Mesendoderm (in vitro differentiated cells): ENCODE data around the gene ALPK1.
A peak's percentile ranks its signal among the peaks of the same experiment; 100 is the strongest.

Source experiments
- DNase-seq: peaks from one replicate; pipeline ENCODE4 v3.0.0; 2013
- H2AK5ac ChIP-seq: 2 replicates; pipeline ENCODE4 v1.6.1; 2013; ENCODE audit warnings: low read length, inconsistent platforms
- H2BK120ac ChIP-seq: 2 replicates; pipeline ENCODE4 v1.6.1; 2013; ENCODE audit warnings: low read depth, mild to moderate bottlenecking, low read length, moderate library complexity, mixed read lengths
- H2BK15ac ChIP-seq: replicated peaks from 2 replicates; pipeline ENCODE4 v1.6.1; 2013; ENCODE audit warnings: low read depth, mild to moderate bottlenecking, moderate library complexity
- H2BK5ac ChIP-seq: 2 replicates; pipeline ENCODE4 v1.6.1; 2013; ENCODE audit warnings: low read length, inconsistent platforms
- H3K18ac ChIP-seq: 2 replicates; pipeline ENCODE4 v1.6.1; 2013; ENCODE audit warnings: mild to moderate bottlenecking, low read length, mixed read lengths
- H3K23ac ChIP-seq: one replicate; pipeline ENCODE4 v1.6.1; 2013; ENCODE audit warnings: low read length
- H3K27ac ChIP-seq: 2 replicates; pipeline ENCODE4 v1.5.1; 2013; ENCODE audit warnings: low read depth, mild to moderate bottlenecking, inconsistent platforms, low read length, moderate library complexity
- H3K27me3 ChIP-seq: 2 replicates; pipeline ENCODE4 v1.6.1; 2013; ENCODE audit warnings: low read length, control low read depth, mild to moderate bottlenecking, inconsistent platforms; ENCODE audit not compliant: insufficient read depth, poor library complexity
- H3K36me3 ChIP-seq: 2 replicates; pipeline ENCODE4 v1.6.1; 2013; ENCODE audit warnings: low read length, inconsistent platforms; ENCODE audit not compliant: control insufficient read depth, insufficient read depth
- H3K4ac ChIP-seq: one replicate; pipeline ENCODE4 v1.6.1; 2013; ENCODE audit warnings: low read depth, mild to moderate bottlenecking, low read length, moderate library complexity
- H3K4me1 ChIP-seq: 2 replicates; pipeline ENCODE4 v1.6.1; 2013; ENCODE audit warnings: low read depth, low read length, inconsistent platforms; ENCODE audit not compliant: control insufficient read depth
- H3K4me2 ChIP-seq: 2 replicates; pipeline ENCODE4 v1.6.1; 2013; ENCODE audit warnings: low read length
- H3K4me3 ChIP-seq: 2 replicates; pipeline ENCODE4 v1.5.1; 2013; ENCODE audit warnings: mild to moderate bottlenecking, low read length
- H3K56ac ChIP-seq: one replicate; pipeline ENCODE4 v1.6.1; 2013; ENCODE audit warnings: low read length
- H3K79me1 ChIP-seq: 2 replicates; pipeline ENCODE4 v1.6.1; 2013; ENCODE audit warnings: low read length, inconsistent platforms
- H3K79me2 ChIP-seq: 2 replicates; pipeline ENCODE4 v1.6.1; 2013; ENCODE audit warnings: mild to moderate bottlenecking, low read length; ENCODE audit not compliant: control insufficient read depth, insufficient read depth
- H3K9ac ChIP-seq: 2 replicates; pipeline ENCODE4 v1.6.1; 2013; ENCODE audit warnings: low read length, inconsistent platforms
- H4K5ac ChIP-seq: one replicate; pipeline ENCODE4 v1.6.1; 2013; ENCODE audit warnings: low read length
- H4K8ac ChIP-seq: one replicate; pipeline ENCODE4 v1.6.1; 2013; ENCODE audit warnings: low read depth, mild to moderate bottlenecking, control low read depth, low read length, moderate library complexity
- WGBS: extraction: QIAGEN DNeasy Blood & Tissue Kit; methylation state at CpG from one replicate; pipeline ENCODE4 v1.1.7; 2013; ENCODE audit warnings: low lambda C conversion rate, missing lambda C conversion rate; ENCODE audit not compliant: insufficient coverage; ENCODE audit errors: extremely low coverage; 5-methylcytosine and 5-hydroxymethylcytosine counted together

The ALPK1 gene

GRCh38 chr4:112410804-112411203, 113.6 kb downstream of the ALPK1 start:
- H3K79me1 ChIP-seq = no peaks in the 10 kb centered on the region
- no peak overlapping the region for H2AK5ac ChIP-seq
- no peak overlapping the region for H3K9ac ChIP-seq
- no peak overlapping the region for H2BK5ac ChIP-seq
- no peak overlapping the region for H3K4ac ChIP-seq
- H3K18ac ChIP-seq = no peak overlapping the region
- H3K4me2 ChIP-seq = no peak overlapping the region
- H3K36me3 ChIP-seq = no peaks in the 10 kb centered on the region
- no peak overlapping the region for H2BK120ac ChIP-seq
- H3K27ac ChIP-seq = no peak overlapping the region
- no peaks in the 10 kb centered on the region for H3K4me1 ChIP-seq
- no peak overlapping the region for H3K4me3 ChIP-seq
- no peak overlapping the region for H3K23ac ChIP-seq
- H2BK15ac ChIP-seq = no peak overlapping the region
- no peak overlapping the region for H3K56ac ChIP-seq
- H4K8ac ChIP-seq = no peak overlapping the region
- DNase-seq = no peak
- H3K79me2 ChIP-seq = no peaks in the 10 kb centered on the region
- WGBS = no CpG with 5 or more reads among the region's 7 CpGs
- no peaks in the 10 kb centered on the region for H3K27me3 ChIP-seq
- H4K5ac ChIP-seq = no peak overlapping the region

- Histone ChIP-seq H2BK120ac (no peak overlapping the region), H3K4ac (no peak overlapping the region), H2BK5ac (no peak overlapping the region), H3K36me3 (no peaks in the 10 kb centered on the region), H4K8ac (no peak overlapping the region), H2AK5ac (no peak overlapping the region), H3K4me2 (peak overlapping the region; percentile 22), H3K4me3 (no peak overlapping the region), H3K4me1 (no peaks in the 10 kb centered on the region), H3K27me3 (no peaks in the 10 kb centered on the region), H2BK15ac (no peak overlapping the region), H3K9ac (no peak overlapping the region), H3K27ac (no peak overlapping the region), H4K5ac (no peak overlapping the region), H3K23ac (no peak overlapping the region), H3K56ac (no peak overlapping the region), H3K79me1 (no peaks in the 10 kb centered on the region), H3K18ac (no peak overlapping the region), H3K79me2 (no peaks in the 10 kb centered on the region)
- peak; percentile 6 for DNase-seq
- WGBS = no CpG with 5 or more reads among the region's 32 CpGs
These were observed 114.8 kb downstream of the ALPK1 start for GRCh38 chr4:112411781-112412550.

GRCh38 chr4:112416464-112416863, 119.3 kb downstream of the ALPK1 start:
- no peak overlapping the region for H3K9ac ChIP-seq
- no peak overlapping the region for H3K56ac ChIP-seq
- no peak overlapping the region for H3K27ac ChIP-seq
- no peak overlapping the region for H2BK5ac ChIP-seq
- DNase-seq = peak; percentile 5
- H3K18ac ChIP-seq = no peak overlapping the region
- H2BK120ac ChIP-seq = no peak overlapping the region
- H3K4ac ChIP-seq = no peak overlapping the region
- no peak overlapping the region for H2AK5ac ChIP-seq
- H3K79me2 ChIP-seq = no peaks in the 10 kb centered on the region
- H3K79me1 ChIP-seq = no peaks in the 10 kb centered on the region
- H3K4me2 ChIP-seq = no peak overlapping the region
- no peaks in the 10 kb centered on the region for H3K36me3 ChIP-seq
- H3K27me3 ChIP-seq = no peaks in the 10 kb centered on the region
- no peak overlapping the region for H4K5ac ChIP-seq
- WGBS = no CpG with 5 or more reads among the region's 3 CpGs
- H2BK15ac ChIP-seq = no peak overlapping the region
- no peak overlapping the region for H4K8ac ChIP-seq
- H3K23ac ChIP-seq = no peak overlapping the region
- no peaks in the 10 kb centered on the region for H3K4me1 ChIP-seq
- no peak overlapping the region for H3K4me3 ChIP-seq

- no peak overlapping the region for H4K5ac ChIP-seq
- no peak overlapping the region for H3K4me2 ChIP-seq
- no peak overlapping the region for H3K18ac ChIP-seq
- no peak overlapping the region for H2BK120ac ChIP-seq
- no peaks in the 10 kb centered on the region for H3K4me1 ChIP-seq
- H3K79me2 ChIP-seq = no peaks in the 10 kb centered on the region
- no peaks in the 10 kb centered on the region for H3K79me1 ChIP-seq
- peak; percentile 73 for DNase-seq
- H2BK5ac ChIP-seq = no peak overlapping the region
- no peaks in the 10 kb centered on the region for H3K27me3 ChIP-seq
- no peak overlapping the region for H3K4ac ChIP-seq
- H3K36me3 ChIP-seq = no peaks in the 10 kb centered on the region
- no peak overlapping the region for H4K8ac ChIP-seq
- H3K23ac ChIP-seq = no peak overlapping the region
- H2BK15ac ChIP-seq = no peak overlapping the region
- no CpG with 5 or more reads among the region's 10 CpGs for WGBS
- no peak overlapping the region for H2AK5ac ChIP-seq
- no peak overlapping the region for H3K9ac ChIP-seq
- no peak overlapping the region for H3K56ac ChIP-seq
- H3K27ac ChIP-seq = no peak overlapping the region
- no peak overlapping the region for H3K4me3 ChIP-seq
These were observed 120.9 kb downstream of the ALPK1 start for GRCh38 chr4:112418092-112418491.

GRCh38 chr4:112421911-112422310, 124.7 kb downstream of the ALPK1 start:
- H3K27ac ChIP-seq = no peak overlapping the region
- no peak for DNase-seq
- H2AK5ac ChIP-seq = no peak overlapping the region
- H2BK120ac ChIP-seq = no peak overlapping the region
- no peak overlapping the region for H2BK5ac ChIP-seq
- H3K18ac ChIP-seq = no peak overlapping the region
- no peak overlapping the region for H3K4me2 ChIP-seq
- no peak overlapping the region for H3K56ac ChIP-seq
- no peaks in the 10 kb centered on the region for H3K36me3 ChIP-seq
- no peaks in the 10 kb centered on the region for H3K4me1 ChIP-seq
- H4K5ac ChIP-seq = no peak overlapping the region
- no peaks in the 10 kb centered on the region for H3K79me1 ChIP-seq
- no peak overlapping the region for H3K4ac ChIP-seq
- H3K9ac ChIP-seq = no peak overlapping the region
- WGBS = no CpG with 5 or more reads among the region's 7 CpGs
- H3K27me3 ChIP-seq = no peaks in the 10 kb centered on the region
- no peak overlapping the region for H3K23ac ChIP-seq
- no peaks in the 10 kb centered on the region for H3K79me2 ChIP-seq
- no peak overlapping the region for H3K4me3 ChIP-seq
- H4K8ac ChIP-seq = no peak overlapping the region
- H2BK15ac ChIP-seq = no peak overlapping the region

GRCh38 chr4:112422644-112423043, 125.5 kb downstream of the ALPK1 start:
- WGBS = no CpG with 5 or more reads among the region's 2 CpGs

More at GRCh38 chr4:112422644-112423043, 125.5 kb downstream of the ALPK1 start:
- no peak overlapping the region for H3K27ac ChIP-seq
- no peaks in the 10 kb centered on the region for H3K27me3 ChIP-seq
- no peak overlapping the region for H3K4me3 ChIP-seq
- no peak overlapping the region for H3K4ac ChIP-seq
- H3K4me2 ChIP-seq = no peak overlapping the region
- H3K18ac ChIP-seq = no peak overlapping the region
- DNase-seq = no peak
- no peak overlapping the region for H2BK5ac ChIP-seq
- no peaks in the 10 kb centered on the region for H3K79me1 ChIP-seq
- H2BK120ac ChIP-seq = no peak overlapping the region
- H3K23ac ChIP-seq = no peak overlapping the region
- H3K79me2 ChIP-seq = no peaks in the 10 kb centered on the region
- H2BK15ac ChIP-seq = no peak overlapping the region
- H3K4me1 ChIP-seq = no peaks in the 10 kb centered on the region
- no peaks in the 10 kb centered on the region for H3K36me3 ChIP-seq
- H2AK5ac ChIP-seq = no peak overlapping the region
- H3K56ac ChIP-seq = no peak overlapping the region
- H3K9ac ChIP-seq = no peak overlapping the region
- H4K8ac ChIP-seq = no peak overlapping the region
- no peak overlapping the region for H4K5ac ChIP-seq
